SH-SY5Y (cell line): ENCODE measurements around the gene ALDH3A1.

Experiments used
- GATA2 ChIP-seq: IDR thresholded peaks from 2 replicates; pipeline ENCODE4 v1.6.1; 2011; ENCODE audit warnings: mild to moderate bottlenecking, low read depth, low read length
- GATA3 ChIP-seq: IDR thresholded peaks from 2 replicates; pipeline ENCODE4 v1.6.1; 2011; ENCODE audit warnings: low read depth, mild to moderate bottlenecking, low read length, moderate library complexity

The ALDH3A1 gene

DNA sequence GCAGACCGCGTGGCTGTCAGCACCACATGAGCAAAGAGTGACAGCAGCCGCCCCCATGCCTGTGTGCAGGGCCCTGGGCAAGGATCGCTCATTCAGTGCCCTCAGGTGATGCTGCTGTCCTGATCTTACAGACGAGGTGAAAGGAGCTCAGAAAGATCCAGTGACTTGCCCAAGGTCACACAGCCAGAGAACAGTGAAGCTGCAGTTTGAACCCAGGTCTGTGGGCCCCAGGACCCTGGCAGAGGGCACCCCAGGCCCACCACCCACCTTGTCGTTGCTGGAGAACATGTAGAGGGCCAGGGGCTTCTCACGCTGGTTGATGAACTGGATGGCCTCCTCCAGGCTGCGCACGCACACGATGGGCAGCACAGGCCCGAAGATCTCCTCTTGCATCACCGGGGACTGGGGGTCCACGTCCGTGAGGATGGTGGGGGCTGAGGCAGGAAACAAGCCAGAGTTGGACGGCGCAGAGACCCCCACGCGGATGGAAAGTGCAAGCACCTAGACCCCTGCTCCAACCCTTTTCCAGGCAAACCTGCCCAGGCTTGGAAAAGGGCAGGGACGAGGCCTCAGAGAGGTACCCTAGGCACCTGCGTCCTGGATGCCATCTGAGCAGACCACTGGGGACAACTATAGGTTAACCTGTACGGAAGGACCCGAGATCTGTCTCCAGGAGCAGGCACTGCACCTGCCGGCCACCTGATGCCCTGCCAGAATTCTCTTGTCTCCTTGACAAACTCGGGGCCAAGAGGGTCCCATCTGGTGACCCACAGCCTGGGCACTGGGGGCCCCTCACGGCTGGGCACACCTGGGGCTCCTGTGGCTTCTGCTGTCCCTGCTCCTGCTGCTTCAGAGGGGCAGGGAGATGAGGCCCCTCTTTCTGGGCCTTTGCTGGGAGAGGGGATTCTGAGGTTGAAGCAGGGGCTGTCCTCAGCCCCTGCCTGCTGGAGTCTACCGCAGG is 8.6 kb downstream of the ALDH3A1 start:
- TF ChIP-seq GATA2 = no peak
- TF ChIP-seq GATA3 = no peak

DNA sequence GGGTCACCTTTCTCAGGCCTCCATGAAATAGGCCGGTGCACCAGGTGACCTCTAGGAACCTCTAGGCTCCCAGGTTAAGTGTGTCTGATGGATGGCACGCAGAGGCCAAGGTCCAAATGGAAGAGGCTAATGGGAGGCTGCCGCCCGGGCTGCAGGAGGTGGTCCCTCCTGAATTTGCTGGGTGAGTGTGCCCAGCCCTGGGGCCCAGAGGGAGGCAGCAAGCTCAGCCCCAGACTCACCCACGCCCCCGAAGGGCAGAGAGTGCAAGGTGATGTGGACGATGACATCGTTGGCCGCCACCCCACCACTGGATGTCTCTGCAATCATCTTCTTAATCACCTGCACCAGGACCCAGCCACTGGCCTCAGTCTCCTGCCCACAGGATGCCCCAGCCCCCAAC is 9.3 kb downstream of the ALDH3A1 start:
- TF ChIP-seq GATA2 (no peak), GATA3 (no peak)

DNA sequence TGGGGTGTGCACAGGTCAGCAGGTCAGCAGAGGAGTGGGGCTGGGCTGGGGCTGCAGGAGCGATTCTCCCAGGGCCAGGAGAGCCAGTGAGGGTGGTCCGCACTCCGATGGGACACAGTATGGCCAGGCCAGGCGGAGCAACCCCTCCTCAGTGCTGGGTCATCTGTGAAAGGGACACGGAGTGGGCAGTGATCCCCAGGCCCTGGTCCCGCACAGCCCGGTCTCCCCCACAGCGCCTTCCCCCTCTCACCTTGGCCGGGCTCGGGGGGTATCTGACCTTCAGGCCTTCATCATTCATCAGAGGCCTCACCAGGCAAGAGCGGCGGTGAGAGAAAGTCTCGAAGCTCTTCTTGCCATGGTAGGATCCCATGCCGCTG is 10.0 kb downstream of the ALDH3A1 start:
- no peak for TF ChIP-seq GATA2
- no peak for TF ChIP-seq GATA3

DNA sequence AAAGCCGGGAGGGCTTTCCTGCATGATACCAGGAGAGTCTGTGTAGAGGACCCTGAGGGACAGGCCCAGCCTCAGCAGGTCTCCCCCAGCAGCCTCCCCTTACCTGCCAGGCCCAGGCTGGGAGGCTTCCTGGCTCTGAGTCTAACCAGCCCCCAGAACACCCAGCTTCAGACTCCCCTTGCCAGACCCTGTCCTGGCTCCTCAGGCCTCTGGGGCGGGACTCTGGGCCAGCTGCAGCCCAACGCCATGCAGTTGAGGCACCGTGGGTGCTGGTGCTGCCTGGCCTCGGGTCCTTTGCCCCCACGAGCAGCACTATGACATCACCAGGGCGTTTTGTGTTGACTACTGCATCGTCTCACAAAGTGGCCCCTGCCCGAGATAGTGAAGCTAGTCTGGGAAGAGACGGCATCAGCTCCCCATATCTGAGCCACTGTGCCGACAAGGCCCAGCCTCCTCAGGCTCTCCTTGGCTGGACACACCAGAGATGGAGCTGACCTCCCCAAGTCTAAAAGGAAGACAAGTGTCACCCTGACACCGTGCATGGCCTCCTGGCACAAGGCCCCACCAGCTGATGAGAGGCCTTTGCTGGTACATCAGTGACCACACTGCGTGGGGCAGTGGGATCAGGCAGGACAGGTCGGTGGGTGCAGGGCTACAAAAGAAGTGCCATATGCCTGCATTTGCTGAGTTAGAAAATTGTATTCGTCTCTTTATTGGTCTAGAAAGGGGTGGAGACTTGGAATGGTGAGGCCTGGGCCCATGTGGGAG is 10.6 kb downstream of the ALDH3A1 start:
- TF ChIP-seq GATA3 = no peak
- no peak for TF ChIP-seq GATA2

DNA sequence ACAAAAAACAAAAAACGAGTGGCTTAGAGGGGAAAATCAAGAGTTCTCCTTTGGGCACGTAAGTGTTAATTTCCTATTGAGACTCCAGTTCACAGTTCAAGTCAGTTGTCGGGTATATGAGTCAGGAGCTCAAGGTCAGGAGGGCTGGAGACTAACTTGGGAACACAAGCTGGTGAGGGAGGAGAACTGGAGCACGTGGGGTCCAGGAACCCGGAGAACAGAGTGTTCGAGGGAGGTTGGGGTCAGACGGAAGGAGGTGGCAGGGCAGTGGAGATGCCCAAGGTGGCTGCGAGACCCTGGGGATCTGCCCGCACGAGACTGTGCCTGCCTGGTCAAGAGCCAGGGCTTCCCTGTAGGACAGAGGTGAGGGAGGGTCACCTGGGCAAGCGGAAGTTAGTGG is 12.0 kb downstream of the ALDH3A1 start:
- no peak for TF ChIP-seq GATA2
- TF ChIP-seq GATA3 = no peak

DNA sequence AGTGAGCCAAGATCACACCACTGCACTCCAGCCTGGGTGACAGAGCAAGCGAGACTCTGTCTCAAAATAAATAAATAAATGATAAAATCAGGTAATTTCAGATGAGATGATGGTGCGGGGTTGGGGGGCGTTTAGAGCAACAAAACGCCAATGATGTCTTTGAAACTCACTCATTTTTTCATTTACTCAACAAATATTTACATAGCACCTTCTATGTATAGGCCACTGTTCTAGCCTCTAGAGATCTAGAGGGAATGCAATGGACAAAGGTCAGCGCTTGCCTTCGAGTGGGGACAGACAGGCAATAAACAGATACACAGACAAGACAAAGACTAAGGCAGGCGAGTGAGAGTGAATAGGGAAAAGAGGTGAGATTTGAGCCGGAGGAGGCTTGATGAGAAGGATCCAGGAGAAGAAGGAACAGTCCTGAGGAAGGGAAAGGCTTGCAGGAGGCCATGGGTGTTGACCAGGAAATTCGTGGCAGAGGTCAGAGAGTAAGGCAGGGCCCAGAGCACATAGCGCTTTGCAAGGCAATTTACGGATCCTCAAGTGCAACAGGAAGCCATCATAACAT is 14.1 kb downstream of the ALDH3A1 start:
- TF ChIP-seq GATA3 (no peak), GATA2 (no peak)

DNA sequence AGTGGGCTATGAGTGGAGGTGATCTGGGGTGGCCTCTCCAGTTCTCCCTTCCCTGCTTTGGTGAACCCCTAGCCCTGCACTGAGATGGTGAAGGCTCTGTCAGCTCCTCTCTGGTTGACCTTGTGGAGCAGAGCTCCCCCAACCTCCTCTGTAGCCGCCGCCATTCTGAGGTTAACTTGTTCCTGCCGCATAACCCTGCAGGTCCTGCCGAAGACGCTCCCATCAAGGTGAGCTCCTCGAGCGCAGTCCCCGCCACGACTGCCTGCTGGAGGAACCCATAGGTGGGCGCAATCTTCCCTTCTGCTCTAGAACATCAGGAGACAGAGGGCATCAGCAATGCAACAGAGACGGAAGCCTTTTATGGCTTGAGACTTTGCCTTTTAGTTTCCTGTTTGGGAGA is 16.5 kb downstream of the ALDH3A1 start:
- no peak for TF ChIP-seq GATA2
- no peak for TF ChIP-seq GATA3

DNA sequence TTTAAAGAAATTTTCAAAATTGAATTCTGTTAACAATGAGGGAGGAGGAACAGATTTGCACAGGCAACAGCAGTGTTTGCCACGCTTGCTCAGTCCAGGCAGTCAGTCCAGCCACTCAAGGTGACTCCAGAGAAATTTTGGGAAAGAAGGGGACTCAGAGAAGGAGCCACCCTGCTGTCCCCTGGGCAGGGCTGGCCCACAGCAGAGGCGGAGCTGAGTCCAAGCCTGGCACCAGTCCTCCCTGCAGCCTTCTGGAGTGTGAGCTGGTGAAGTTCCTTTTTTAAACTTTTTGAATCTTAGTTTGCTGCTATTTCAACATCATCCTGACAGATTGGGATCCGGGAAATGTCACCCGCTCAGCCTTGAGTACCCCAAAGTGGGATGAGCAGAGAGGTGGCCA is 17.3 kb downstream of the ALDH3A1 start:
- TF ChIP-seq GATA2 = no peak
- TF ChIP-seq GATA3 = no peak

DNA sequence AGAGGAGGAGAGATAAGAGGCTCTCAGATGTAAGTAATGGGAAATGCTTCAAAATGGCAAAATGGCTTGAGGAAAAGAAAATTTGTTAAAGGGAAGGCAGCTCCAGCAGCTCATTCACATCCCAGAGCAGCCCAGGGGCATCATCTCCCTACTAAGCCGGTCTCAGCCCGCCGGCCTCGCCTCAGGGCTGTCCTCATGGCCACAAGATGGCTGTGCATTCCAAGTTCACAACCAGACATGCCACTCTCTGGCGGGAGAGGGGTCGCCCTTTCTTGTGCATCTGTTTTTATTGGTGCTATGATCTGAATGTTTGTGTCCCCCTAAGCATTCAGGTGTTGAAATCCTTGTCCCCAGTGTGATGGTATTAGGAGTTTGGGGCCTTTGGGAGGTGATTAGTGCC is 18.2 kb downstream of the ALDH3A1 start:
- no peak for TF ChIP-seq GATA2

DNA sequence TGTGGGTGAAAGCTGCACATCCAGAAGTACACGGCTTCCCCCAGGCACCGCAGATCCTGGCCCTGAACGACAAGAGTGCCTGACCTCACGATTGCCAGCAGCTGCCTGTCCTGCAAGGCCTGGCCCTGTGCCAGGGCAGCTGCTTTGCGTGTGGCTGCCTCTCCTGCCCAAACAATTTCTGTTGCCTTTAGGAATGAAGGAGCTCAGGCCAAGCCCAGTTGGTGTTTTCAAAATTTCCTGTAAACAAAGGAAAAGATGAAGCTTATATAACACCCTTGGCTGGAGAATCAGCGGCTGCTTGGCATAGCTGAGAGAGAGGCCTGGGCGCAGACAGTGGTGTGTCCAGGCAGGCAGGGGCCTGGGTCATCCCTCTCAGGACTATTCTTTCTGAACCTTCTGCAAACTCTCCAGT is 20.0 kb downstream of the ALDH3A1 start:
- no peak for TF ChIP-seq GATA2

DNA sequence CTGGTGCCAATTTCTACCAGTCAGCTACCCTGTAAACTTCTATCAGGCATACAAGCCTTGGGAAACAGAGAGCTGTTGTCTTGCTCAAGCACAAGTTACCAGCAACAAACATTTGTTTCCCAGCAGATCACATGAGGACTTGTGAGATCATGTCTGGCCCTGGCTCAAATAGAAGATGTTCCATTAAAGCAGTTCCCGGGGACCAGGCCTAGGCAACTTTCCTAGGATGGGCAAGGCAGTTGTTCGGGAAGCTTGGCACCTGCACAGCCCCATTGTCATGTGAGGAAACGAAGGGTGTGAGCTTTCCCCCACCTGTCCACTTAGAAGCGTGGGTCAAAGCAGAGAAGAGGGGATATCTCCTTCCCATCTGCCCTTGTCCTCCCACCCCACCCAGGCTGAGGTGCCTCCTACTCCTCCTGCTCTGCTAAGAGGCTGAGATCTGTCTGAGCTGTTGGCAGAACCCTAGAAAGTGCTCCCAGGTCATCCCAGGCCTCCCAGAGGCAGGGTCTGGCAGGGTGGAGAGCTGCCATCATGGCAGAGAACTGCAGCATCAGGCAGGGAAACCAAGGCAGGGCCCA is 20.5 kb downstream of the ALDH3A1 start:
- TF ChIP-seq GATA3 = no peak
- TF ChIP-seq GATA2 = no peak

DNA sequence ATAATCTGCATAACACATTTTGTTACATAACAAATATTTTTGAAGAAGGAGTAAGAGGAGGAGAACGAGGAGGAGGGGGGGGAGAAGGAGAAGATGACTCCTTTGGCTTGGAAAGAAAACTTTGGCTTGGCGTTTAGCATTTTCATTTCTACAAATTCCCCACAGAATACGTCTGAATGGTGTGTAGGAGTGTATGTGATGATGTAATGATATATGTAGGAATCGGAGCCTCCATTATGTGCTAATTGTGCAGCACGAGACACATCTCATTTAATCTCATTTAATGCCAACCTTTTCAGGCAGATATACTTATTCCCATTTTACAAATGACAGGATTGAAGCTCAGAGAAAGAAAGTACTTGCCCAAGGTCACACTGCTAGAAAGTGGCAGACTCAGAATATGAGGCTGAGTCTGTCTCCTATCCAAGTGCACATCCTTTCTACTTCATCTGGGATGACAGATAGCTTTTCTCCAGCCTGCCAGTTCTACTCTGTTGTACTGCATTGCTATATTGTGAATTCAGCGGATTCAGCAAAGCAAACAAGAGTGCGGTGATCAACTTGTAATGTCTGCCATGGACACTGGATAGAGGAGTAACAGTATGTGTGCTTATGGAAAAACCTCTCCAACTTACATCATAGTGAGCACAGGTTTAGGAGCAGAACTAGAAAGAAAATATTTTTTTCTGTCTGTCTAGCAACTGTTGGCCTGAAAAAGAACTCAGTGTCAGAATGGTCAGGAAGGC is 21.3 kb downstream of the ALDH3A1 start:
- no peak for TF ChIP-seq GATA2
- TF ChIP-seq GATA3 = no peak

DNA sequence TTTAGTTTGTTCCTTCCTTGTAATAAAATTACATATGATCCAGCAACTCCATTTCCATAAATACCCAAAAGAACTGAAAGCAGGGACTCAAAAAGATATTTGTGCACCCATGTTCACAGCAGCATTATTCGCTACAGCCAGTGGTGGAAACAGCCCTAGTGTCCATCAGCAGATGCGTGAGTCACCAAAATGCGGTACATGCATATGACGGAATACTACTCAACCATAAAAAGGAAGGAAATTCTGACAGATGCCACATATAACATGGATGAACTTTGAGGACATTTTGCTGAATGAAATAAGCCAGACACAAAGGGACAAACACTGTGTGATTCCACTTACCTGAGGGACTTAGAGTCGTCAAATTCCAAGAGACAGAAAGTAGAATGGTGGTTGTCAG is 22.6 kb downstream of the ALDH3A1 start:
- no peak for TF ChIP-seq GATA3
- no peak for TF ChIP-seq GATA2

DNA sequence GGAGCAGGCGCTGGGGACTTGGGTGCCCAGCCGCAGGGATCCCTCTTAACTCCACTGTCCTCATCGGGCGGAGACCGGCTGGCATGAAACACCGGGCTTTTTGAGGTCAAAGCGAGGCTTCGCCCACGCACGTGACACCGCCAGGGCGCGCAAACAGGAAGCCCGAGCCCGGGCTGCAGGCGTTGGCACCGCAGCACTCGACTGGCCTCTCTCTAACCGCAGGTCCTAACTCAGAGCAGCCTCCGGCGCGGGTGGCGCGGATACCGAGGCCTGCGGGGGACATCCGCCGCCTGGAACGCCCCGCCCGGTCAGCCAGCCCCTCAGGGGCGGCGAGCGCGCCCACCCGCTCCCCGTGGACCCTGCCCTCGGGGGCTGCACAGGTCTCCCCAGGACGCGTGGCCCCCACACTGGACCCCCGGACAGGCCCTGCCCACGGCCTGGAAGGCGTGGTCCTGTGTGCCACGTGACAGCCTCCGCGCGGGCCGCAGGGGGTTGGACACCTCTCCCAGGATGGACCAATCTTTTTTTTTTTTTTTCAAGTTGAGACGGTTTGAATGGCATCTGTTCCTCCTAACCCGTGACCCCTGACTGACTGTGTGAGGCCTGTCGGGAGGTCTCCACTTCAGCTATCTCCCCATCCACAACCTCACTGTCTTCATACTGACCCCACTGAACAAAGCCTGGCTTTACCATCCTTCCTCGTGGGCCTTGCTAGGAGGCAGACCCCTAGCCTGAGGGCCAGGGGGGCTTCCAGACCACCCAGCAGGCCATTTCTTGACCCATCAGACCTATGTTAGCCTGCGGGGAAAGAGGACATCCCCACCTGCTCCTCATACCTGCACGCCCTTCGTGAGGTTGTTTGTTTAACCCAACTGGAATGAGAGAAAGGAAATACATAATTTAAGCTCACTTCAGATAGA is 23.3 kb downstream of the ALDH3A1 start:
- TF ChIP-seq GATA2 = no peak
- TF ChIP-seq GATA3 = no peak
